ENCODE data around the gene SERPINH1. TPM values are rescaled to one million over a fixed set of nuclear protein-coding genes. Genes with fewer than 3 reads are reported as not detected.

The SERPINH1 gene
- total and polyA plus RNA-seq, 8 donors = 15.4 to 297 (median 48.4) TPM

DNA sequence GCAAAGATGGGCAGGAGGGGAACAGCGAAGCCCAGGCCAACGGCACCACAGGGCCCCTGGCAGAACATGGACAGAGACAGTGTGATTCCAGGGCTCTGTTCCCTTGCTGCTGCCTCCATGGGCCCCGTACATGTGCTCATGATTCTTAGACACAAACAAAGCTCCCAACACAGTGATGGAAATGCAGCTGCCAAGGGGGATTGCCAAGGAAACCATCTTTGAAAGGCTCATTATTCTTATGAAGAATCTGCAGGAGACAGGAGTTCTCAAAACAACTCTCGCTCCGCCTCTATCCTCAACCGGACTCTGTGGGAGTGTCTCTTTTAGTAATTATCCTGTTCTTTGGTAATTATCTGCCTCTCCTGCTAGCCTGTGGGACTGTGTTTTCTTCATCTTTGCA is 32.2 kb downstream of the SERPINH1 start:
- Histone ChIP-seq H3K4me3 (no peak overlapping the region), H3K4me1 (no peaks in the 10 kb centered on the region), H3K9me3 (no peaks in the 10 kb centered on the region), H3K27ac (no peak overlapping the region), H3K27me3 (no peaks in the 10 kb centered on the region), H3K36me3 (no peaks in the 10 kb centered on the region)
- WGBS, 5 donors = 77 to 86% (median 84%) methylated on average over 6 of the region's 6 CpGs
- DNase-seq = no peak
- intact Hi-C loops (cut with DNase I; ENCODE audit: low total_unique reads) = no loop called here
- TF ChIP-seq EP300 (IDR thresholded peaks at IDR 0.05) = no peak
- no peak for TF ChIP-seq POLR2A (IDR thresholded peaks at IDR 0.05)
- TF ChIP-seq POLR2AphosphoS5 (IDR thresholded peaks at IDR 0.05) = no peak

- no peaks in the 10 kb centered on the region for H3K27me3 ChIP-seq
- intact Hi-C loops (cut with DNase I; ENCODE audit: low total_unique reads) = no loop called here
- no peak for DNase-seq
- H3K4me3 ChIP-seq = no peak overlapping the region
- WGBS, 5 donors = 77 to 85% (median 81%) methylated on average over 2 of the region's 2 CpGs
- TF ChIP-seq EP300 (IDR thresholded peaks at IDR 0.05) = no peak
- no peak for TF ChIP-seq POLR2A (IDR thresholded peaks at IDR 0.05)
- TF ChIP-seq POLR2AphosphoS5 (IDR thresholded peaks at IDR 0.05) = no peak
- TF ChIP-seq, protein P1, sequence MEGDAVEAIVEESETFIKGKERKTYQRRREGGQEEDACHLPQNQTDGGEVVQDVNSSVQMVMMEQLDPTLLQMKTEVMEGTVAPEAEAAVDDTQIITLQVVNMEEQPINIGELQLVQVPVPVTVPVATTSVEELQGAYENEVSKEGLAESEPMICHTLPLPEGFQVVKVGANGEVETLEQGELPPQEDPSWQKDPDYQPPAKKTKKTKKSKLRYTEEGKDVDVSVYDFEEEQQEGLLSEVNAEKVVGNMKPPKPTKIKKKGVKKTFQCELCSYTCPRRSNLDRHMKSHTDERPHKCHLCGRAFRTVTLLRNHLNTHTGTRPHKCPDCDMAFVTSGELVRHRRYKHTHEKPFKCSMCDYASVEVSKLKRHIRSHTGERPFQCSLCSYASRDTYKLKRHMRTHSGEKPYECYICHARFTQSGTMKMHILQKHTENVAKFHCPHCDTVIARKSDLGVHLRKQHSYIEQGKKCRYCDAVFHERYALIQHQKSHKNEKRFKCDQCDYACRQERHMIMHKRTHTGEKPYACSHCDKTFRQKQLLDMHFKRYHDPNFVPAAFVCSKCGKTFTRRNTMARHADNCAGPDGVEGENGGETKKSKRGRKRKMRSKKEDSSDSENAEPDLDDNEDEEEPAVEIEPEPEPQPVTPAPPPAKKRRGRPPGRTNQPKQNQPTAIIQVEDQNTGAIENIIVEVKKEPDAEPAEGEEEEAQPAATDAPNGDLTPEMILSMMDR (IDR thresholded peaks at IDR 0.05) = no peak
- H3K27ac ChIP-seq = no peak overlapping the region
- no peaks in the 10 kb centered on the region for H3K4me1 ChIP-seq
- no peaks in the 10 kb centered on the region for H3K36me3 ChIP-seq
- no peaks in the 10 kb centered on the region for H3K9me3 ChIP-seq
Observed at GRCh38 chr11:75595429-75595828, 33.4 kb downstream of the SERPINH1 start.

- WGBS, 5 donors = 53 to 65% (median 57%) methylated on average over 4 of the region's 4 CpGs
- Histone ChIP-seq H3K27me3 (no peaks in the 10 kb centered on the region), H3K9me3 (no peaks in the 10 kb centered on the region), H3K36me3 (no peaks in the 10 kb centered on the region), H3K4me3 (no peak overlapping the region), H3K4me1 (no peaks in the 10 kb centered on the region), H3K27ac (no peak overlapping the region)
- TF ChIP-seq POLR2A (IDR thresholded peaks at IDR 0.05) = no peak
- TF ChIP-seq EP300 (IDR thresholded peaks at IDR 0.05) = no peak
- TF ChIP-seq, protein P1 (IDR thresholded peaks at IDR 0.05) = no peak
- TF ChIP-seq POLR2AphosphoS5 (IDR thresholded peaks at IDR 0.05) = no peak
- intact Hi-C loops (cut with DNase I; ENCODE audit: low total_unique reads) = no loop called here
- no peak for DNase-seq
Observed at GRCh38 chr11:75596914-75597313, 34.9 kb downstream of the SERPINH1 start.

DNA sequence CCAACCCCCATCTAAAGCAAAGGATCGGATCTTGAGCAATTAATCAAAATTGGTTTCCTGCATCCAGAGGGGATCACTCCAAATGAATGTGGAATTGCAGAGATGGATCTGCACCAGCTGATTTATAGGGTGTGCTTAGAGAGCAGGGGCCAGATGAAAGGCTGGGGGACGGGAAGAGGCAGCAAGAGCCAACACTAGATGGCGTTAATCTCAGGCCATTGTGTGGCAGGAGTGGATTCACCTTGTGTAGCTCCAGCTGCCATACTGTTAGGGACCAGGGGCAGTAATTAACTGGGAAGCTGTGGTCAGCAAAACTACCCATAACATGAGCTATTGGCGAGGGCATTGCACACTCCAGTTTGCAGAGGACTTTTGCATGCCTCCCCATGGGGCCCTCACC is 35.6 kb downstream of the SERPINH1 start:
- H3K9me3 ChIP-seq = no peaks in the 10 kb centered on the region
- no peaks in the 10 kb centered on the region for H3K36me3 ChIP-seq
- H3K27ac ChIP-seq = no peak overlapping the region
- H3K4me3 ChIP-seq = no peak overlapping the region
- intact Hi-C loops (cut with DNase I; ENCODE audit: low total_unique reads) = no loop called here
- H3K27me3 ChIP-seq = no peaks in the 10 kb centered on the region
- no peaks in the 10 kb centered on the region for H3K4me1 ChIP-seq
- DNase-seq = peak in 1 of 2 donors; percentile 55
- WGBS, 5 donors = 57 to 76% (median 65%) methylated on average over 4 of the region's 4 CpGs
- TF ChIP-seq POLR2A (IDR thresholded peaks at IDR 0.05) (no peak), EP300 (IDR thresholded peaks at IDR 0.05) (no peak), POLR2AphosphoS5 (IDR thresholded peaks at IDR 0.05) (no peak)
- TF ChIP-seq, protein P1 (IDR thresholded peaks at IDR 0.05) = peak in 1 of 7 experiments; percentile 23

- H3K27ac ChIP-seq = no peak overlapping the region
- no peaks in the 10 kb centered on the region for H3K27me3 ChIP-seq
- no peaks in the 10 kb centered on the region for H3K4me1 ChIP-seq
- H3K36me3 ChIP-seq = no peaks in the 10 kb centered on the region
- DNase-seq = no peak
- H3K4me3 ChIP-seq = no peak overlapping the region
- H3K9me3 ChIP-seq = no peaks in the 10 kb centered on the region
- intact Hi-C loops (cut with DNase I; ENCODE audit: low total_unique reads) = no loop called here
- no peak for TF ChIP-seq EP300 (IDR thresholded peaks at IDR 0.05)
- no peak for TF ChIP-seq POLR2A (IDR thresholded peaks at IDR 0.05)
- TF ChIP-seq, protein P1 (IDR thresholded peaks at IDR 0.05) = no peak
- no peak for TF ChIP-seq POLR2AphosphoS5 (IDR thresholded peaks at IDR 0.05)
Observed at GRCh38 chr11:75598264-75598663, 36.2 kb downstream of the SERPINH1 start.

Data from stomach (tissue), 9 donors.